Sigmoid colon (tissue), 4 donors: Measurements from ENCODE around the gene LEMD1.

Experiments used
- EP300 ChIP-seq, 4 donors: sonication (generic); formaldehyde crosslinking; IDR thresholded peaks; one replicate each; pipeline ENCODE4 v1.6.1; 2017; ENCODE audit warnings: antibody characterized with exemption in 4 of 4
- POLR2AphosphoS5 ChIP-seq, 4 donors: sonication (generic); formaldehyde crosslinking; IDR thresholded peaks; one replicate each; pipeline ENCODE4 v1.6.1; 2017; ENCODE audit warnings: antibody characterized with exemption in 4 of 4

DNA sequence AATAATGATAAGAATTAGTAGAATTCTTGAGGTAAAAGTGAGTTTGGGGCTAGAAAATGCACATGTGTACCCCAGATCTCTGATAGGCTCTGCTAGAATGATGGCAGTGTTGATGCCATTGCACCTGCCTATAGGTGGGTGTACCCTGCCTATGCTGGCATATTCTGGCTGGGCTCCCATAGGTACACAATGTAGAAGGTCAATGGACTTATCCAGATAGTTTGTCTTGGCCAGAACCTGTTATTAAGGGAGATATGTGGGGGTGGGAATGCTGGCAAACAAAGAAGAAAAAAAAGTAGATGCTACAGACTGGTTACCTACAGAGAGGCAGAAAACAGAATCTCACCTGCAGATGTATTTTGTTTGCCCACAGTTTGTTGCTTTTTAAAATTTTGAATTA lies 51.1 kb downstream of the LEMD1 start:
- TF ChIP-seq EP300 (IDR thresholded peaks at IDR 0.05): no peak
- TF ChIP-seq POLR2AphosphoS5 (IDR thresholded peaks at IDR 0.05): no peak
